K562 (cell line): ENCODE data around the gene NF1. TPM values are rescaled to one million over a fixed set of nuclear protein-coding genes. Genes with fewer than 3 reads are reported as not detected.

Experiments used
- ATAC-seq: fragments of 200-7000 bp; cut with Tn5 transposase; 3 replicates; pipeline ENCODE4 v1.9.1; 2020; ENCODE audit warnings: moderate library complexity
- BruUV-seq: library from RNA; stranded (reverse); fragments of 400-500 nt; replicated peaks from 2 replicates; lab custom pipeline; 2021; lab: Mats Ljungman, UMichigan
- CTCF ChIA-PET: fragments of 300-600 bp; formaldehyde crosslinking; extraction: SDS; loops from one replicate; lab custom pipeline; 2021; ENCODE audit warnings: low intra/inter-chr PET ratio; lab: Yijun Ruan, JAX
- POLR2A ChIA-PET: fragments of 300-600, 350-650 bp; sonication (Branson Sonifier 250); formaldehyde crosslinking; extraction: SDS; loops from one replicate; lab custom pipeline; 2021; ENCODE audit warnings: antibody characterized with exemption, inconsistent platforms; lab: Yijun Ruan, JAX
- DNase-seq, 4 experiments: peaks; one replicate each; pipeline versions ENCODE4 v3.0.0 to v3.0.0-alpha.2; 2011 to 2018; ENCODE audit warnings: low spot score in 3 of 4, mixed read lengths in 3 of 4; ENCODE audit errors: extremely low read depth in 1 of 4
- FAIRE-seq: peaks from 2 replicates; lab custom pipeline; 2011; peaks lifted over from hg19 to GRCh38; lab: Jason Lieb, UNC
- H2AFZ ChIP-seq: 2 replicates; pipeline ENCODE4 v1.6.0; 2011; ENCODE audit warnings: low read depth, low read length, control low read depth, inconsistent platforms
- H3K27ac ChIP-seq: fragments of 200-600 bp; 3 replicates; pipeline ENCODE4 v1.8.0; 2011; ENCODE audit warnings: low read depth, mild to moderate bottlenecking, control low read depth, inconsistent platforms, low read length, moderate library complexity, mixed read lengths; ENCODE audit errors: extremely low read depth
- H3K27me3 ChIP-seq, 2 experiments: fragments of 300-600 bp in 1 of 2; 2 replicates in 1 of 2; 3 replicates in 1 of 2; pipeline versions ENCODE4 v1.6.0 to v1.8.0; 2011; ENCODE audit warnings: inconsistent platforms in 2 of 2, low read length in 2 of 2, mild to moderate bottlenecking in 1 of 2, mixed read lengths in 1 of 2, moderate library complexity in 1 of 2; ENCODE audit not compliant: control insufficient read depth in 2 of 2, insufficient read depth in 2 of 2
- H3K36me3 ChIP-seq: fragments of 300-600 bp; 3 replicates; pipeline ENCODE4 v1.8.0; 2011; ENCODE audit warnings: mild to moderate bottlenecking, low read length, inconsistent platforms; ENCODE audit not compliant: control insufficient read depth, insufficient read depth
- H3K4me1 ChIP-seq, 2 experiments: fragments of 200-600 bp in 1 of 2; replicated peaks in 1 of 2; 2 replicates in 1 of 2; 3 replicates in 1 of 2; pipeline versions ENCODE4 v1.5.1 to v1.8.0; 2011; ENCODE audit warnings: inconsistent platforms in 2 of 2, low read length in 2 of 2, mild to moderate bottlenecking in 1 of 2, mixed read lengths in 1 of 2, moderate library complexity in 1 of 2; ENCODE audit not compliant: control insufficient read depth in 2 of 2, insufficient read depth in 2 of 2
- H3K4me2 ChIP-seq: 2 replicates; pipeline ENCODE4 v1.6.1; 2011; ENCODE audit warnings: low read length, control low read depth, inconsistent platforms, mixed read lengths; ENCODE audit not compliant: insufficient read depth
- H3K4me3 ChIP-seq: fragments of 200-600 bp; sonication (generic), shearing (Covaris generic); 2 replicates; pipeline ENCODE4 v1.5.1; 2016; ENCODE audit warnings: control low read depth, inconsistent platforms
- H3K79me2 ChIP-seq: fragments of 200-600 bp; 3 replicates; pipeline ENCODE4 v1.8.0; 2011; ENCODE audit warnings: low read length, inconsistent platforms; ENCODE audit not compliant: control insufficient read depth, insufficient read depth
- H3K9ac ChIP-seq, 2 experiments: 2 replicates each; pipeline versions ENCODE4 v1.6.0 to v1.6.1; 2011; ENCODE audit warnings: low read depth in 2 of 2, low read length in 2 of 2, control low read depth in 1 of 2, inconsistent platforms in 1 of 2, mild to moderate bottlenecking in 1 of 2, mixed read lengths in 1 of 2; ENCODE audit not compliant: insufficient read depth in 1 of 2
- H3K9me1 ChIP-seq: one replicate; pipeline ENCODE4 v1.6.0; 2011; ENCODE audit warnings: inconsistent platforms, mild to moderate bottlenecking, low read length, moderate library complexity; ENCODE audit not compliant: control insufficient read depth, insufficient read depth
- H3K9me3 ChIP-seq: replicated peaks from 2 replicates; pipeline ENCODE4 v1.5.1; 2011; ENCODE audit warnings: low read depth, low read length, inconsistent platforms; ENCODE audit not compliant: control insufficient read depth, insufficient read depth
- H4K20me1 ChIP-seq: replicated peaks from 2 replicates; pipeline ENCODE4 v1.6.1; 2011; ENCODE audit warnings: low read length, inconsistent platforms, mixed read lengths; ENCODE audit not compliant: control insufficient read depth, insufficient read depth
- JUND ChIP-seq, 2 experiments: IDR thresholded peaks; 2 replicates in 1 of 2; 3 replicates in 1 of 2; pipeline ENCODE4 v1.6.1; 2011; ENCODE audit warnings: borderline replicate concordance in 2 of 2, low read depth in 2 of 2, low read length in 2 of 2, improper control_type of control experiment in 1 of 2, missing biosample characterization in 1 of 2, missing genetic modification characterization in 1 of 2, missing genetic modification reagents in 1 of 2
- MIER1 ChIP-seq: fragments of 450-650 bp; IDR thresholded peaks from 2 replicates; pipeline ENCODE4 v1.6.1; 2016; ENCODE audit warnings: antibody characterized with exemption, mild to moderate bottlenecking, low read depth
- RBBP5 ChIP-seq: fragments of 200-600 bp; sonication (generic); IDR thresholded peaks from 2 replicates; pipeline ENCODE4 v1.6.1; 2012; ENCODE audit warnings: borderline replicate concordance, mild to moderate bottlenecking, low read length, control low read depth, inconsistent platforms; ENCODE audit not compliant: insufficient read depth, poor library complexity, severe bottlenecking
- ZFP36 ChIP-seq: fragments of 150-350 bp; IDR thresholded peaks from 2 replicates; pipeline ENCODE4 v1.6.1; 2018; ENCODE audit warnings: low read length, low read depth; ENCODE audit not compliant: partially characterized antibody
- ZNF224 ChIP-seq: sonication (generic); formaldehyde crosslinking; IDR thresholded peaks from 2 replicates; pipeline ENCODE4 v1.8.0; 2022; ENCODE audit warnings: mild to moderate bottlenecking, missing genetic modification reagents
- ZNF239 ChIP-seq: fragments of 250-450 bp; sonication (Bioruptor Pico); IDR thresholded peaks from 2 replicates; pipeline ENCODE4 v1.4.0; 2020; ENCODE audit warnings: mild to moderate bottlenecking
- ZNF263 ChIP-seq: sonication (generic); formaldehyde crosslinking; IDR thresholded peaks from 2 replicates; pipeline ENCODE4 v1.8.0; 2022; ENCODE audit warnings: mild to moderate bottlenecking, missing genetic modification reagents, borderline replicate concordance
- WGBS: fragments of 100-300 bp; shearing (Covaris generic); methylation state at CpG from one replicate; pipeline ENCODE4 v1.1.6; 2016; ENCODE audit warnings: low coverage, mixed read lengths; ENCODE audit not compliant: insufficient coverage; ENCODE audit errors: missing lambda C conversion rate; 5-methylcytosine and 5-hydroxymethylcytosine counted together
- in situ Hi-C: fragments of 300-500 bp; cut with MboI; formaldehyde crosslinking; loops from 4 replicates; pipeline ENCODE4 v1.15.0; 2018; ENCODE audit warnings: inconsistent platforms, mixed read lengths
- intact Hi-C: fragments of 100-400 bp; cut with micrococcal nuclease; formaldehyde crosslinking; loops from 2 replicates; pipeline ENCODE4 v1.14.2; 2022
- polyA plus RNA-seq, 8 experiments: library from polyadenylated mRNA; depleted of rRNA in 4 of 8; stranded (reverse) in 5 of 8; unstranded in 3 of 8; fragments of >200 nt; fragmentation: Nextera tagmentation in 2 of 8; fragmentation: Illumina TruSeq in 1 of 8; extraction: Ambion mirVana in 2 of 8; extraction: Trizol in 1 of 8; gene quantifications; 2 replicates each; pipeline versions ENCODE4 v1.2.1 to v1.2.3, GENCODE V29; 2011 to 2014; ENCODE audit warnings: inconsistent platforms in 1 of 8, missing spikeins in 1 of 8
- total RNA-seq, 7 experiments: library from RNA; depleted of rRNA in 6 of 7; stranded (reverse); fragments of >200 nt in 6 of 7; fragmentation: Illumina TruSeq in 2 of 7; extraction: Trizol in 2 of 7; gene quantifications; 2 replicates each; pipeline versions ENCODE4 v1.2.1 to v1.2.3, GENCODE V29; 2011 to 2021; ENCODE audit warnings: low replicate concordance in 1 of 7
- TF ChIP-seq, protein P1 (sequence below), 2 experiments: fragments of 450-650 bp; IDR thresholded peaks; 2 replicates each; pipeline ENCODE4 v1.6.1; 2016
- TF ChIP-seq, protein P2 (sequence below): sonication (generic); formaldehyde crosslinking; IDR thresholded peaks from 2 replicates; pipeline ENCODE4 v1.8.1; 2023; ENCODE audit warnings: missing genetic modification reagents, mild to moderate bottlenecking, borderline replicate concordance
- TF ChIP-seq, protein P3 (sequence below): sonication (generic); formaldehyde crosslinking; IDR thresholded peaks from 2 replicates; pipeline ENCODE4 v1.8.0; 2022; ENCODE audit warnings: mild to moderate bottlenecking, missing genetic modification reagents

Gene NF1
- total and polyA plus RNA-seq, 9 of the 15 experiments (the other 6 are each of a cell fraction or from before 2014, with no cell fraction given) = 3.4 to 41.9 (median 24.3) TPM

DNA sequence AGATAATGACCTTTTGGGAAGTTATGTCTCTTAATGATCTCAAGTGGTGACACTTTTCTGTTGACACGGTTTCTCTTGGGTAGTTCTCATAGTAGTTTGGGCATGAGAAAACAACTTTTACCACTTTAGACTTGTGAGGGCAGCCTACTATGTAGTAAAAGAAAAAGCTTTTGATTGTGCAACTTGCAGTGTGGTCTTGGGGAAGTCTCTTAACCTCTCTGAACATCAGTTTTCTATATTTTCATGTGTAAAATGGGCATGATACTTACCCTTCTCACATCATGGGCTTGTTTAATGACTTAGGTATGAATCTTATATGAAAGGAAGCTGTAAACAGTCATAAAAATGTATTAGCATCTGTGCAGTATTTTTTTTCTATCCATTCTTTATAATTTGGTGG, 11.2 kb downstream of the NF1 start:
- WGBS = 64% methylated on average over 1 of the region's 1 CpG
- Histone ChIP-seq H3K36me3 (0 out of 3 replicates have a peak, but pooled peaks cover 4% of the 10 kb centered on the region), H3K4me2 (no peak overlapping the region), H4K20me1 (no peaks in the 10 kb centered on the region), H3K27ac (no peak overlapping the region), H3K4me1 (no peaks in the 10 kb centered on the region; a peak in 2 of 5 replicates), H3K9me3 (no peaks in the 10 kb centered on the region), H3K4me3 (no peak overlapping the region), H3K27me3 (no peaks in the 10 kb centered on the region), H3K79me2 (peaks cover 92% of the 10 kb centered on the region), H3K9ac (no peak overlapping the region), H2AFZ (no peak overlapping the region), H3K9me1 (no peaks in the 10 kb centered on the region)
- ATAC-seq (no peak), FAIRE-seq (no peak), DNase-seq (no peak)
- in situ Hi-C loops = no loop called here
- BruUV-seq = no TSS peak
- intact Hi-C loops = no loop called here
- ChIA-PET CTCF (no interaction called here), POLR2A (interaction anchor here (1.5 kb wide), 1 partner anchor 11 kb away, joined by 6 read pairs; the partner anchor contains the start of gene NF1)
- no peak for TF ChIP-seq ZNF239 (CRISPR knock-in tag)
- TF ChIP-seq, protein P1, sequence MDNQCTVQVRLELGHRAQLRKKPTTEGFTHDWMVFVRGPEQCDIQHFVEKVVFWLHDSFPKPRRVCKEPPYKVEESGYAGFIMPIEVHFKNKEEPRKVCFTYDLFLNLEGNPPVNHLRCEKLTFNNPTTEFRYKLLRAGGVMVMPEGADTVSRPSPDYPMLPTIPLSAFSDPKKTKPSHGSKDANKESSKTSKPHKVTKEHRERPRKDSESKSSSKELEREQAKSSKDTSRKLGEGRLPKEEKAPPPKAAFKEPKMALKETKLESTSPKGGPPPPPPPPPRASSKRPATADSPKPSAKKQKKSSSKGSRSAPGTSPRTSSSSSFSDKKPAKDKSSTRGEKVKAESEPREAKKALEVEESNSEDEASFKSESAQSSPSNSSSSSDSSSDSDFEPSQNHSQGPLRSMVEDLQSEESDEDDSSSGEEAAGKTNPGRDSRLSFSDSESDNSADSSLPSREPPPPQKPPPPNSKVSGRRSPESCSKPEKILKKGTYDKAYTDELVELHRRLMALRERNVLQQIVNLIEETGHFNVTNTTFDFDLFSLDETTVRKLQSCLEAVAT (IDR thresholded peaks at IDR 0.05) = no peak
- no peak for TF ChIP-seq ZFP36
- TF ChIP-seq, protein P2, sequence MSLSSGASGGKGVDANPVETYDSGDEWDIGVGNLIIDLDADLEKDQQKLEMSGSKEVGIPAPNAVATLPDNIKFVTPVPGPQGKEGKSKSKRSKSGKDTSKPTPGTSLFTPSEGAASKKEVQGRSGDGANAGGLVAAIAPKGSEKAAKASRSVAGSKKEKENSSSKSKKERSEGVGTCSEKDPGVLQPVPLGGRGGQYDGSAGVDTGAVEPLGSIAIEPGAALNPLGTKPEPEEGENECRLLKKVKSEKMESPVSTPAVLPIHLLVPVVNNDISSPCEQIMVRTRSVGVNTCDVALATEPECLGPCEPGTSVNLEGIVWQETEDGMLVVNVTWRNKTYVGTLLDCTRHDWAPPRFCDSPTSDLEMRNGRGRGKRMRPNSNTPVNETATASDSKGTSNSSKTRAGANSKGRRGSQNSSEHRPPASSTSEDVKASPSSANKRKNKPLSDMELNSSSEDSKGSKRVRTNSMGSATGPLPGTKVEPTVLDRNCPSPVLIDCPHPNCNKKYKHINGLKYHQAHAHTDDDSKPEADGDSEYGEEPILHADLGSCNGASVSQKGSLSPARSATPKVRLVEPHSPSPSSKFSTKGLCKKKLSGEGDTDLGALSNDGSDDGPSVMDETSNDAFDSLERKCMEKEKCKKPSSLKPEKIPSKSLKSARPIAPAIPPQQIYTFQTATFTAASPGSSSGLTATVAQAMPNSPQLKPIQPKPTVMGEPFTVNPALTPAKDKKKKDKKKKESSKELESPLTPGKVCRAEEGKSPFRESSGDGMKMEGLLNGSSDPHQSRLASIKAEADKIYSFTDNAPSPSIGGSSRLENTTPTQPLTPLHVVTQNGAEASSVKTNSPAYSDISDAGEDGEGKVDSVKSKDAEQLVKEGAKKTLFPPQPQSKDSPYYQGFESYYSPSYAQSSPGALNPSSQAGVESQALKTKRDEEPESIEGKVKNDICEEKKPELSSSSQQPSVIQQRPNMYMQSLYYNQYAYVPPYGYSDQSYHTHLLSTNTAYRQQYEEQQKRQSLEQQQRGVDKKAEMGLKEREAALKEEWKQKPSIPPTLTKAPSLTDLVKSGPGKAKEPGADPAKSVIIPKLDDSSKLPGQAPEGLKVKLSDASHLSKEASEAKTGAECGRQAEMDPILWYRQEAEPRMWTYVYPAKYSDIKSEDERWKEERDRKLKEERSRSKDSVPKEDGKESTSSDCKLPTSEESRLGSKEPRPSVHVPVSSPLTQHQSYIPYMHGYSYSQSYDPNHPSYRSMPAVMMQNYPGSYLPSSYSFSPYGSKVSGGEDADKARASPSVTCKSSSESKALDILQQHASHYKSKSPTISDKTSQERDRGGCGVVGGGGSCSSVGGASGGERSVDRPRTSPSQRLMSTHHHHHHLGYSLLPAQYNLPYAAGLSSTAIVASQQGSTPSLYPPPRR (CRISPR knock-in tag) = no peak
- no peak for TF ChIP-seq ZNF224 (CRISPR knock-in tag)
- TF ChIP-seq, protein P3, sequence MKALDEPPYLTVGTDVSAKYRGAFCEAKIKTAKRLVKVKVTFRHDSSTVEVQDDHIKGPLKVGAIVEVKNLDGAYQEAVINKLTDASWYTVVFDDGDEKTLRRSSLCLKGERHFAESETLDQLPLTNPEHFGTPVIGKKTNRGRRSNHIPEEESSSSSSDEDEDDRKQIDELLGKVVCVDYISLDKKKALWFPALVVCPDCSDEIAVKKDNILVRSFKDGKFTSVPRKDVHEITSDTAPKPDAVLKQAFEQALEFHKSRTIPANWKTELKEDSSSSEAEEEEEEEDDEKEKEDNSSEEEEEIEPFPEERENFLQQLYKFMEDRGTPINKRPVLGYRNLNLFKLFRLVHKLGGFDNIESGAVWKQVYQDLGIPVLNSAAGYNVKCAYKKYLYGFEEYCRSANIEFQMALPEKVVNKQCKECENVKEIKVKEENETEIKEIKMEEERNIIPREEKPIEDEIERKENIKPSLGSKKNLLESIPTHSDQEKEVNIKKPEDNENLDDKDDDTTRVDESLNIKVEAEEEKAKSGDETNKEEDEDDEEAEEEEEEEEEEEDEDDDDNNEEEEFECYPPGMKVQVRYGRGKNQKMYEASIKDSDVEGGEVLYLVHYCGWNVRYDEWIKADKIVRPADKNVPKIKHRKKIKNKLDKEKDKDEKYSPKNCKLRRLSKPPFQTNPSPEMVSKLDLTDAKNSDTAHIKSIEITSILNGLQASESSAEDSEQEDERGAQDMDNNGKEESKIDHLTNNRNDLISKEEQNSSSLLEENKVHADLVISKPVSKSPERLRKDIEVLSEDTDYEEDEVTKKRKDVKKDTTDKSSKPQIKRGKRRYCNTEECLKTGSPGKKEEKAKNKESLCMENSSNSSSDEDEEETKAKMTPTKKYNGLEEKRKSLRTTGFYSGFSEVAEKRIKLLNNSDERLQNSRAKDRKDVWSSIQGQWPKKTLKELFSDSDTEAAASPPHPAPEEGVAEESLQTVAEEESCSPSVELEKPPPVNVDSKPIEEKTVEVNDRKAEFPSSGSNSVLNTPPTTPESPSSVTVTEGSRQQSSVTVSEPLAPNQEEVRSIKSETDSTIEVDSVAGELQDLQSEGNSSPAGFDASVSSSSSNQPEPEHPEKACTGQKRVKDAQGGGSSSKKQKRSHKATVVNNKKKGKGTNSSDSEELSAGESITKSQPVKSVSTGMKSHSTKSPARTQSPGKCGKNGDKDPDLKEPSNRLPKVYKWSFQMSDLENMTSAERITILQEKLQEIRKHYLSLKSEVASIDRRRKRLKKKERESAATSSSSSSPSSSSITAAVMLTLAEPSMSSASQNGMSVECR (CRISPR knock-in tag) = no peak
- no peak for TF ChIP-seq RBBP5
- TF ChIP-seq ZNF263 (CRISPR knock-in tag) = no peak
- TF ChIP-seq JUND (IDR thresholded peaks at IDR 0.05; ENCODE audit: borderline replicate concordance, low read depth, low read length) = no peak
- TF ChIP-seq JUND (tag; IDR thresholded peaks at IDR 0.05; ENCODE audit: borderline replicate concordance, low read depth, low read length) = no peak
- no peak for TF ChIP-seq MIER1
